HUES48 (cell line): Measurements from ENCODE around the gene MBD3L2B.
"Not testable (repeated sequence)": the region's sequence is repeated elsewhere in the genome, so short reads cannot be mapped to it uniquely, and the experiment has no call there.

Source experiments
- H3K27ac ChIP-seq: one replicate; pipeline ENCODE4 v1.7.0; 2013; ENCODE audit warnings: low read depth, low read length, inconsistent platforms
- H3K27me3 ChIP-seq: 2 replicates; pipeline ENCODE4 v1.6.1; 2013; ENCODE audit warnings: mild to moderate bottlenecking, low read length; ENCODE audit not compliant: control insufficient read depth, insufficient read depth
- H3K36me3 ChIP-seq: 2 replicates; pipeline ENCODE4 v1.6.1; 2013; ENCODE audit warnings: low read length; ENCODE audit not compliant: control insufficient read depth, insufficient read depth
- H3K4me1 ChIP-seq: 2 replicates; pipeline ENCODE4 v1.6.1; 2013; ENCODE audit warnings: mild to moderate bottlenecking, low read length; ENCODE audit not compliant: control insufficient read depth, insufficient read depth
- H3K4me3 ChIP-seq: 2 replicates; pipeline ENCODE4 v1.5.1; 2013; ENCODE audit warnings: mild to moderate bottlenecking, low read depth, low read length
- H3K9ac ChIP-seq: 2 replicates; pipeline ENCODE4 v1.6.1; 2013; ENCODE audit warnings: mild to moderate bottlenecking, low read depth, low read length, moderate library complexity
- H3K9me3 ChIP-seq: 2 replicates; pipeline ENCODE4 v1.6.1; 2013; ENCODE audit warnings: low read length; ENCODE audit not compliant: control insufficient read depth, insufficient read depth

The MBD3L2B gene

DNA sequence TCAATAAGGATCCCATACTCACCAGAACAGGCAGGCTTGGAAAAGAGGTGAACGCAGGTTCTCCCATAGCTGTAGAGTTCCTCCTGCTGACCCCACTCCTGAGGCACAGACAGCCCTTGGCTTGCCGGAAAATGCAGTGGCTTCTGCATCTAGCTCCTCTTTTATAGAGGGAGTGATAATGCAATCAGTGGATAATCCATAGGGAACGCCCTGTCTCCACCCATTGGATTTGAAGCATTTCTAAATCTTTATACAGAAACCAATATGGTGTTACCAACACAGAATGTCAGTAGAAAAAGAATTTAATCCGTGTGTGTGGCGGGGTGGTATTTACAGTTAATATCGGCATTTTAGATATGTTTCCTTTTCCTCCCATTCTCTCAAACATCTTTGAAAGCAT is at the start of gene MBD3L2B:
Gene MBD3L2B (minus strand): TSS at position 101 of the 400 bp plus-strand sequence. CDS start 34 bp downstream, at position 67.
- H3K4me3 ChIP-seq, H3K27me3 ChIP-seq, H3K4me1 ChIP-seq, H3K36me3 ChIP-seq, H3K27ac ChIP-seq, H3K9ac ChIP-seq: not testable (repeated sequence)
- peaks cover 17% of the 10 kb centered on the region for H3K9me3 ChIP-seq

DNA sequence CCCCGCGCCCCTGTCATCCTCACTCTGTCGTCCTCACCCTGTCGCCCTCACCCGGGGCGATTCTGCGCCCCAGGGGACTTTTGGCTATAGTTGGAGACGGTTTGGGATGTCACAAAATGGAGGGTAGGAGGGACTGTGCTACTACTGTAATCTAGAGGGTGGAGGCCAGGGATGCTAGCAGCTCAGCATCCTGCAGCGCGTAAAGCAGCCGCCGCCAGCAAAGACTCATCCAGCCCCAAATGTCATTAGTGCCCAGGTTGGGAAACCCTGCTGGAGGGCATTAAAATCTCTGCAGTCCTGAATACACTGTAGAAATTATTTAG is 48.6 kb upstream of the MBD3L2B start:
- Histone ChIP-seq H3K4me1 (peaks cover 4% of the 10 kb centered on the region; the same call in 1 of the 2 replicates), H3K9me3 (peaks cover 17% of the 10 kb centered on the region), H3K27ac (peak overlapping the region; percentile 85), H3K36me3 (peaks cover 26% of the 10 kb centered on the region), H3K9ac (peak overlapping the region; percentile 62; the same call in 1 of the 2 replicates), H3K4me3 (peak overlapping the region; percentile 85), H3K27me3 (no peaks in the 10 kb centered on the region)

DNA sequence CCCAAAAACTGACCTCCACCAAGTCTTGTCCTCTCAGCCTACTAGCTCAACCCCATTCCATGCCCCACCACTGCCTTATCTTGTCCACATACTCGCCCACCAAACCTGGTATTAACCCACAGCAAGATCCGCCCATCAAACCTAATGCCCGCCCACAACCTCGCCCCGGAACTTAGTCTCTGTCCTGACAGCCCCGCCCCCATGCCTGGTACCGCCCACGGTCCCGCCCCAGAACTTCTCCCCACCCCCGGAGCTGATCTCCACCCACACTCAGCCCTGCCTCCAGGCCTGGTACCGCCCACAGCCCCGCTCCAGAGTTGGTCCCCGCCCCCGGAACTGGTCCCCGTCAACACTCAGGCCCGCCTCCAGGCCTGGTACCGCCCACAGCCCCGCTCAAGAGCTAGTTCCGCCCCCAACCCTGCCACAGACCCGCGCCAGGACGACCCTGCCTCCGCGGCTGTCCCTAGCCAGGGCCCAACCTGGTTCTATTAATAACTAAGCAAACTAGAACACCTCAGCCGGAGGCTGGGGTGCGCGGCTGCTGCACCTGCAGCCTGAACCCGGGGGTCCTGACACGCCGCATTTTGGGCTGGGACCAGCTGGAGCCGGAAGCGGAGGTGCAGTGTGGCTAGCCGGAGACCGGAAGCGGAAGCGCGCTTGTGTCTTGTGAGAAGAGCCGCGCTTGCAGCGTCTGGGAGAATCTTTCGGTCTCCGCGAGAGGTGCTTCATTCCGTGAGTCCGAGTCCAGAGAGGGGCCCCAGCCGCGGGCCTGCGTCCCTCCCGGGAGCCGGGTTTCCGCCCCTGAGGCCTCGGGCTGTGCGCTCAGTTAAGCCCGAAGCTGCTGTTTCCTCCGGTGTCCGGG is 48.0 kb upstream of the MBD3L2B start, which contains the start of gene ZNF557:
Gene ZNF557 (plus strand): TSS at position 662 of the 862 bp plus-strand sequence. CDS start 5,372 bp downstream, outside the sequence.
- Histone ChIP-seq H3K4me1 (peaks cover 4% of the 10 kb centered on the region; the same call in 1 of the 2 replicates), H3K36me3 (peaks cover 22% of the 10 kb centered on the region), H3K4me3 (peak within 1 kb of the TSS; percentile 85), H3K9me3 (peaks cover 17% of the 10 kb centered on the region), H3K27me3 (no peaks in the 10 kb centered on the region), H3K27ac (peak within 1 kb of the TSS; percentile 85), H3K9ac (peak within 1 kb of the TSS; percentile 62)

DNA sequence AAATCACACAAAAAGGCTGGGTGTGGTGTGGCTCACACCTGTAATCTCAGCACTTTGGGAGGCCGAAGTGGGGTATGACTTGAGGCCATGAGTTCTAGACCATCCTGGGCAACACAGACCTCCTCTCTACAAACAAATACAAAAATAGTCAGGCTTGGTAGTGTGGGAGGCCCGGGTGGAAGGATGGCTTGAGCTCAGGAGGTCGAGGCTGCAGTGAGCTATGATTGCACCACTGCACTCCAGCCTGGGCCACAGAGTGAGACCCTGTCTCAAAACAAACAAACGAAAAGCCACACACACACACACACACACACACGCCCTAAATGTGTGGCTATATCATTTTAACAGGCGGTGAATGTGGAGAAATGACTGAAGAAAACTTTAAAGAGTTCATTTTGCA is 47.4 kb upstream of the MBD3L2B start:
- H3K9ac ChIP-seq, result no peak overlapping the region
- H3K9me3 ChIP-seq, result peaks cover 24% of the 10 kb centered on the region
- H3K36me3 ChIP-seq, result peaks cover 20% of the 10 kb centered on the region
- no peaks in the 10 kb centered on the region for H3K27me3 ChIP-seq
- peaks cover 4% of the 10 kb centered on the region; the same call in 1 of the 2 replicates for H3K4me1 ChIP-seq
- H3K27ac ChIP-seq, result no peak overlapping the region
- H3K4me3 ChIP-seq, result peak overlapping the region; percentile 52

DNA sequence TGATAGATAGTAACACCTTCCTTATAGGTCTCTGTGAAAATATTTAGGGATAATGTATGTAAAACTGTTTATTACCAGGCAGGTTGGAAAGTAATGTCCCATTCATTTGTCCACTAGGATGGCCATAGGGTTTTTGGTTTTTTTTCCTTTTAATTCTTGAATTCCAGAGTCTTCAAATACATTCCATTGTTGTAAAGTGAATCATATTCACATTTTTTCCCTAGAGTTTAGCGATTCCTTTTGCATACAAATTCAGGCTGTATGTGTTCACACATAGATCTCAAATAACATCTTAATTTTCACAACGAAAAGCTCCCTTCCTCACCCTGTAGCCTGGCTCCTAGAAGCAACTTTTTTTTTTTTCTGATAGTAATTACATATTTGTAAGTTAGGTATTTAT is 46.5 kb upstream of the MBD3L2B start:
- Histone ChIP-seq H3K27ac (no peak overlapping the region), H3K36me3 (peaks cover 13% of the 10 kb centered on the region), H3K9me3 (peaks cover 27% of the 10 kb centered on the region), H3K27me3 (no peaks in the 10 kb centered on the region), H3K4me3 (no peak overlapping the region), H3K9ac (no peak overlapping the region), H3K4me1 (peaks cover 4% of the 10 kb centered on the region; the same call in 1 of the 2 replicates)

DNA sequence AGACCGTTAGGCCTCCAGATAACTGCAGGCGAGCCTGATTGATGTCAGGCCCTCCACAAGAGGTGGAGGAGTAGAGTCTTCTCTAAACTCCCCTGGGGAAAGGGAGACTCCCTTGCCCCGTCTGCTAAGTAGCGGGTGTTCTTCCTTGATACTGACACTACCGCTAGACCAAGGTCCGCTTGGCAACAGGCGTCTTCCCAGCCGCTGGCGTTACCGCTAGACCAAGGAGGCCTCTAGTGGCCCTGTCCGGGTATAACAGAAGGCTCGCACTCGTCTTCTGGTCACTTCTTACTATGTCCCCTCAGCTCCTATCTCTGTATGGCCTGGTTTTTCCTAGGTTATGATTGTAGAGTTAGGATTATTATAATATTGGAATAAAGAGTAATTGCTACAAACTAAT is 45.9 kb upstream of the MBD3L2B start:
- H3K4me3 ChIP-seq, H3K27me3 ChIP-seq, H3K36me3 ChIP-seq, H3K4me1 ChIP-seq, H3K9ac ChIP-seq, H3K27ac ChIP-seq: not testable (repeated sequence)
- H3K9me3 ChIP-seq, result peaks cover 27% of the 10 kb centered on the region

DNA sequence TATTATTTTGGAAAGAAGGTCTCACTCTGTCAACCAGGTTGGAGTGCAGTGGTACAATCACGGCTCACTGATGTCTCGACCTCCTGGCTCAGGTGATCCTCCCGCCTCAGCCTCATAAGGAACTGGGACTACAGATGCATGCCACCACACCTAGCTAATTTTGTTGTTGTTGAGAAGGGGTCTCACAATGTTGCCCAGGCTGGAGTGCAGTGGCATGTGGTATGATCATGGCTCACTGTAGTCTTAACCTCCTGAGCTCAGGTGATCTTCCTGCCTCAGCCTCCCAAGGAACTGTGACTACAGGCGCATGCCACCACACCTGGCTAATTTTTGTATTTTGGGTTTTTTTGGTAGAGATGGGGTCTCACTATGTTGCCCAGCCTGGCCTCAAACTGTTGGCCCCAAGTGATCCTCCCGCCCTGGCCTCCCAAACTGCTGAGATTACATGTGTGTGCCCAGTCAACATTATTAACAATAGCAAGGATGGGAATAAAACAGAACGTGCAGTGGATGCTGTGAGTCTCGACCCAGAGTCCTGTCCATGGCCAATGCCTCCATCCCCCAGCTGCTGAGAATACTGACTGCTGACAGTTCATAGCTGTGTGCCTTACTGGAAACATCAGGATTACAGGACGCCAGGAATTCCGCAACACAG is 42.7 kb upstream of the MBD3L2B start:
- H3K4me3 ChIP-seq, result no peak overlapping the region
- H3K9me3 ChIP-seq, result peaks cover 27% of the 10 kb centered on the region
- no peaks in the 10 kb centered on the region for H3K4me1 ChIP-seq
- H3K9ac ChIP-seq, result no peak overlapping the region
- H3K27me3 ChIP-seq, result no peaks in the 10 kb centered on the region
- no peaks in the 10 kb centered on the region for H3K36me3 ChIP-seq
- H3K27ac ChIP-seq, result no peak overlapping the region

DNA sequence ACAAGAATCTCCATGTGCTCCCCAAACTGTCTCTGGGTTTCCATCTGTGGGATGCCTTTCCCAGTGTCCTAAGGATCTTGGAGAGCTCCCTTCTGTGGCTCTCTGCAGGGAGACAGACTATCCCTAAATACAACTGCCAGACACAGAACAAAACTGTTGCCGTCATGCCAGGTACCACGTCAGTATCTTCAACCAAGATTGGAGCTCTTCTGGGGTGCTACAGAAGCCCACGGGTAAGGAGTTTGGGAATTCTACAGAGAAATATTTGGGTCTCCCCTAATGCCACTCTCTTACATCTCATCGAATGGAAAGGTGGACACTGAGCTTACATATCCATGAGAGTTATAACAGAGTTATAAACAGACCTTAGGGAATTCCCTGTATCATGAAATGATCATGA is 42.1 kb upstream of the MBD3L2B start:
- Histone ChIP-seq H3K36me3 (no peaks in the 10 kb centered on the region), H3K9ac (no peak overlapping the region), H3K9me3 (peaks cover 21% of the 10 kb centered on the region), H3K4me1 (no peaks in the 10 kb centered on the region), H3K27ac (no peak overlapping the region), H3K4me3 (no peak overlapping the region), H3K27me3 (no peaks in the 10 kb centered on the region)

DNA sequence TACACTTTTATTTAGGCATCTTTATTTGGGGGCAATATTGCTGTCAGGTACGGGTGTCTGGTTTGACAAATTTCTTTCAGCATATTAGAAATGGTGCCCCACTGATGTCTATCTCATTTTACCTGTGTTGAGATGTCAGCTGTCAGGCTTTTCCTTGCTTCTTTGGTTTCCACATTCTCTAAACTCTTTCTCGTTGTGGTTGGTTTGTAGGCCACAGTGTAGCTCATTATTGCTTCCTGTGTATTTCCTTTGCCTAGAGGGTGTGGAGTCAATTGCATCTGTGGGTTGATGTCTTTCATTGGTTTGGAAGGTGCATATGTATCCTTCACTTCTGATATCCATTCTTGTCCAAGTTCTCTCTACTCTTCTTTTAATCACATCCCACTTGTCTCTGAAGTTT is 38.7 kb upstream of the MBD3L2B start:
- not testable (repeated sequence) for H3K27ac ChIP-seq, H3K9ac ChIP-seq, H3K27me3 ChIP-seq, H3K4me3 ChIP-seq, H3K9me3 ChIP-seq, H3K36me3 ChIP-seq, H3K4me1 ChIP-seq

DNA sequence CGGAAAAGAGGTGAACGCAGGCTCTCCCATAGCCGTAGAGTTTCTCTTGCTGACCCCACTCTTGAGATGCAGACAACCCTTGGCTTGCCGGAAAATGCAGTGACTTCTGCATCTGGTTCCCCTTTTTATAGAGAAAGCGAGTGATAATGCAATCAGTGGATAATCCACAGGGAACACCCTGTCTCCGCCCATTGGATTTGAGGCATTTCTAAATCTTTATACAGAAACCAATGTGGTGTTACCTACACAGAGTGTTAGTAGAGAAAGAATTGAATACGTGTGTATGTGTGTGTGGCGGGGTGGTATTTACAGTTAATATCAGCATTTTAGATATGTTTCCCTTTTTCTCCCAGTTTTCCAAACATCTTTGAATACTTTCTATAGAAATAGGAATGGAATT is 37.3 kb upstream of the MBD3L2B start, which contains the start of gene MBD3L3:
Gene MBD3L3 (minus strand): TSS at position 101 of the 400 bp plus-strand sequence. CDS start 71 bp downstream, at position 30.
- not testable (repeated sequence) for H3K9me3 ChIP-seq, H3K27ac ChIP-seq, H3K9ac ChIP-seq, H3K4me1 ChIP-seq, H3K27me3 ChIP-seq, H3K36me3 ChIP-seq, H3K4me3 ChIP-seq

DNA sequence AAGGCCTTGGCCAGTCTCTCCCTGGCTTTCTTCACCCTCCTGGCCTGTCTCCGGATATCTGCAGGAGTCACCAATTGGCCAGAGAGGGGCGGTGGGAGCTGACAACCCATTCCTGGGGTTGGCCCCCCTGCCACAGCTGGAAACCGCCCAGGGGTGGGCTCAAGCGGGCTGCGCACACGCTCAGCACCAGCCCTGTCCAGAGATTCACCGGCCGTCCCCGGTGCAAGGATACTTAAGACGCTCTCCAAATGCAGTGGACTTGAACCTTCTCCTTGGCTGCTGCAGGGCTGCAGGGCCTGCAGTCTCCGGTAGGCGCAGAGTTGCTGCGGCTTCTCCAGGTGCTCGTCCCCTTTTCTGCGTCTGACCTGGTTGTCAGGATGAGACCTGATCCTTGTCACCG is 35.1 kb upstream of the MBD3L2B start:
- not testable (repeated sequence) for H3K27ac ChIP-seq

More for the DNA sequence above, 35.1 kb upstream of the MBD3L2B start:
- not testable (repeated sequence) for H3K4me3 ChIP-seq, H3K4me1 ChIP-seq, H3K27me3 ChIP-seq, H3K9ac ChIP-seq, H3K36me3 ChIP-seq, H3K9me3 ChIP-seq
